RCC 7860 (cell line): ENCODE measurements around the gene TKTL1.
"Not testable (repeated sequence)": the region's sequence is repeated elsewhere in the genome, so short reads cannot be mapped to it uniquely, and the experiment has no call there.

Experiments
- DNase-seq: peaks from one replicate; pipeline ENCODE4 v3.0.0-alpha.2; 2015; ENCODE audit warnings: low spot score
- FAIRE-seq: peaks from 2 replicates; lab custom pipeline; 2012; peaks lifted over from hg19 to GRCh38; lab: Jason Lieb, UNC

The TKTL1 gene

DNA sequence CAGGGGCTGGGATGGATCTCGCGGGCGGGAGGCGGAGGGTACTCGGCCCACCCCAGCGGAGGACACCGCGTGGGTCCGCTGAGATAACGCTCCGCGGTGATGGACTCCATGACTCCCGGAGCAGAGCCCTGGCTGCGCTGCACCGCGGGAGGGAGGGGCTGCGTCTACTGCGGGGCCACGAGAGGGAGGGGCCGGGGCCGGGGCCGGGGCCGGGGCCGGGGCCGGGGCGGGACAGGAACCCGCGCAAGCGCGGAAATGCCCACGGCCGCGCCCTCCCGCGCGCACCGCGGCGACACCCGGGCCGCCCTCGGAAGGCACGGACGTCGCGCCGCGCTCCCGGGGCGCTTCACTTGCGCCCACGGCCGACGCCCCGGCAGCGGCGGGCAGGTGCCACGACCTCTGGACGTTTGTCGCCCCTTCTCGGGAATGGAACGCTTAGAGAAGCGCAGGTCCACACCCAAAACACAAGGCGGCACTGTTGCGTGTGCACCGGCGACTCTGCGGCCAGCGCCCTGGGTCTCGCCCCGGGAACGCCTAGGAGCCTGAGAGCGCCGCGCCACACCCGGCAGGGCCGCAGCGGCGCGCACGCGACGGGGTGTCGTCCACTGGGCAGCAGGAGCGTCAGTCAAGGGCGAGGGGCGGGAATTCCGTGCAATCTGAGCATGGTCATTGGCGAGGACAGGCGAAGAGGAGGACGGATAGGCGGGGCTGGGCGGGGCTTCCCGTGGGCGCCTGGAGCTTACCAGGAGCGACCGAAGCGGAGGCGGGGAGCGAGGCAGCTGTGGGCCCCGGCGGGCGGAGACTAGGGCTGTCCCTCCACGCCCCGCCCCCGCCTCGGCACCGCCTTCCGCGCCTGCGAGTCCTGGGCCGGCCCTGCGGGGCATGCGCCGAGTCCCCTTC is 46.1 kb downstream of the TKTL1 start:
- not testable (repeated sequence) for DNase-seq
- FAIRE-seq: peak; percentile 84

DNA sequence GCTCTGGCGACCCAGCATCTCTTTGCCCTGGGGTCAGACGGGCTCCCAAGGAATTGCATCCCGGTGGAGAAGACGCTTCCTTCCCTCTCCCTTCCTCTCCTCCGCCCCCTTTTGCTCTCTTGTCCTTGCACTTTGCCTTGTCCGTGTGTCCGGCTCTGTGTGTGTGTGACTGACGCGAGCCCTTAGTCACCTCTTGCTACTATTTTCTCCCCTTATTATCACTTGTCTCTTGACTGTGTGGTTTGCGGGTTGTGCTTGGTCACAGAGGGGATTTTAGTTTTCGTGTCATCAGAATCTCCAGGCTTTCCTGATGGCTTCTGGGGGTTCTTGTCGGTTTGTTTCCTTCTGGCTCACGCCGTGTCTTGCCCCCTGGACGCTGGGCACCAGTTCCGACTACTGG is 47.5 kb downstream of the TKTL1 start:
- DNase-seq: not testable (repeated sequence)

DNA sequence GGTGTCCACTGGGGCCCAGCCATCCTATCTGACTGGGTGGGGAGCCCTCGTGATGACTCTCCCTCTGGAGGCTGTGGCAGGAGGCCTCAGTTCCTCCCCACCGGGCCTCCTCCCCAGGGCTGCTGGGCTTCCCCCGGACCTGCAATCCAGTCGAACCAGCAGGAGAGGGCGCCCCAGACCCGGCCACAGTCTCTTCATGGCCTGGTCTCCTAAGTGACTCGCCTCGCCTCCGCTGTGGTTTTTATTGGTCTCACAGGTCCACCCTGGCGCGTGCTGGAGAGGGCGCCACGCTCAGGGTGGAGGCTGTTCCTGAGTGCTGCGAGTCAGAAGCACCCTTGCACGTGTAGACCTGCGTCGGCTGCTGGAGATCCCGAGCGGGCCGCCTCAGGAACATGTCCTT is 48.0 kb downstream of the TKTL1 start:
- not testable (repeated sequence) for FAIRE-seq, DNase-seq

More for the DNA sequence above, 47.5 kb downstream of the TKTL1 start:
- FAIRE-seq: peak; percentile 99

DNA sequence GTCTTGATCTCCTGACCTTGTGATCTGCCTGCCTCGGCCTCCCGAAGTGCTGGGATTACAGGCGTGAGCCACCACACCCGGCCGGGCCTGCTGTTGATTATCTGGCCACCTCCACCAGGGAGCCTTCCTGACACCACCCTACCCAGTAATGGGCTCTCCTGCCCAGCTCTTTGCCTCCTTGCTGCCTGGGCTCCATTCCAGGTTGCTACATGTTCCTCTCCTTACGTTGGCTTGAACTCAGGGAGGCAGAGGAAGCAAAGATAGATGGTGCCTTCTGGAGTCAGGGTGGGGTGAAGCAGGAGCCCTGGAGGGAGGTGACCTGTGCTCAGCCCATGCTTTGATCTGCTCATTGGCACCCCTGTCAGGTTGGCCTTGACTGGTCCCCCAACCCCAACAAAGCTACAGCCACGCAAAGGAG is 52.5 kb downstream of the TKTL1 start:
- DNase-seq (peak; percentile 37), FAIRE-seq (no peak)

DNA sequence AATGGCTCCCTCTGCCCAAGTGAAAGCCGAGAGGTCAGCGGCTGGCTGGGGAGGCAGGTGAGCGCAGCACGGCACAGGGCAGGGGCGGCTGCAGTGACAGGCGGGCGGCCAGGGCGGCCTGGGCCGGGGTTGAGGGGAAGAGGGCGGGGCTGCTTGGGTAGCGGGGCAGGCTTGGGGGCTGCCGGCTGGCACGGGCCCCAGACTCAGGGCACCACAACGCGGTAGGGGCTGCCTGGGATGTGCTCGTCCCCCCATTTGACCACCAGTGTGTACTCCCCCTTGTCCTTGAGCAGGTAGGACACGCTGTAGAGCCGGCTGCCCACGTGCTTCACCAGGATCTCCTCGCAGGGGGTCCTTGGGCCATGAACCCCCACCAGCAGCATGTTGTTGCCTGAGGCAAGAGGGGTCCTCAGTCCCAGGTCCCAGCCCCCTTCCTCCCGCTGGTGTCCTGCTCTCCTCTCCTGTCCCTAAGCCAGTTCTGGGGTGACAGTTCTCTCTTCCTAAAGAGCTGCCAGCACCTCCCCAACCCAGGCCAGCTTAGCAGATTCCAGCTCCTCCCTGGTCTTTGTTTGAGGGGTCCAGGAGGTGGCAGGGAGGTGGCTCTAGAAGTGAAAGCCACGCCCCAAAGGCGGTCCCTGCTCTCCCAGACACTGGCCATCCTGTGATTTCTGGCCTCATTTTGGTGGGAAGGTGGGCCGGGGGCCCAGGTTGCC is 53.2 kb downstream of the TKTL1 start:
- DNase-seq: no peak
- FAIRE-seq: no peak

DNA sequence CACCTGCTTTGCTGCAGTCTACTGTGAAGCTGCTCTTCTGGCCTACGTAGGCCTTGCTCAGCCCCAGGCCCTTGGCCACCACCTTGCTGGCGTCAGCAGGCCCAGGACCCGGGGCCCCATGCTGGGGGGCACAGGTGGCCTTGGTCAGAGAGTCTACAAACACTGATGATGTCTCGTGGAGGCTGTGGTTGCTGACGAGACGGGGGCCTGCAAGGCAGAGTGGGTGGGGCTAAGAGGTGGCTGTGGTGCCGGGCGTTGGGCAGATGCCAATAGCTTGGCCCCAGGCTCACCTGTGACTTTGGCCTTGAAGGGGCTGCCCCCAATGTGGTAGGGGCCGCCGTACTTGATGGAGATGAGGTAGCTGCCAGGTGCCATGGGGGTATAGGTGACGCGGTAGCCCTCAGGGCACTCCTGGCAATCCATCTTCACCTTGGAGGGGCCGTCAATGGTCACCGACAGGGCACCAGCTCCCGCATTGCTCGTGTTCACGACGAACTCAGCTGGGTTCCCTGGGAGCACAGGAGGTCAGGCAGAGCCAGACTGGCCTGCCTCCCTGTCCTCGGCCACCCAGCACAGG is 53.9 kb downstream of the TKTL1 start:
- no peak for FAIRE-seq
- no peak for DNase-seq

DNA sequence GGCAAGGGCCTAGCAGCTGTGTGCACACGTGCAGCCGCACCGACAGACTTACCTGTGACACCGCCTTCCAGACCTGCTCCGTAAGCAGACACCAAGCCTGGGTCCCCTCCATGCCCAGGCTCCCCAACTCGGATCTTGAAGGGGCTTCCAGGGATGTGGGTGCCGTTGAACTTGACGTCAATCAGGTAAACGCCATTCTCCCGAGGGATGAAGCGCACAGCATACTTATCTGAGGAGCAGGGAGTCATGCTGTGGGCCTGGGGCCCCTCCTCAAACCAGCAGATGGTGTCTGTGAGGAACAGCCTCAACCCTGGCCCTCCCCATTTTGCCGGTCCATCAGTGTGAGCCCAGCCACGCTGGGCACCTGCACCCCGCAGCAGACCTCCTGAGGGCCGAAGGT is 54.4 kb downstream of the TKTL1 start:
- DNase-seq (no peak), FAIRE-seq (no peak)

DNA sequence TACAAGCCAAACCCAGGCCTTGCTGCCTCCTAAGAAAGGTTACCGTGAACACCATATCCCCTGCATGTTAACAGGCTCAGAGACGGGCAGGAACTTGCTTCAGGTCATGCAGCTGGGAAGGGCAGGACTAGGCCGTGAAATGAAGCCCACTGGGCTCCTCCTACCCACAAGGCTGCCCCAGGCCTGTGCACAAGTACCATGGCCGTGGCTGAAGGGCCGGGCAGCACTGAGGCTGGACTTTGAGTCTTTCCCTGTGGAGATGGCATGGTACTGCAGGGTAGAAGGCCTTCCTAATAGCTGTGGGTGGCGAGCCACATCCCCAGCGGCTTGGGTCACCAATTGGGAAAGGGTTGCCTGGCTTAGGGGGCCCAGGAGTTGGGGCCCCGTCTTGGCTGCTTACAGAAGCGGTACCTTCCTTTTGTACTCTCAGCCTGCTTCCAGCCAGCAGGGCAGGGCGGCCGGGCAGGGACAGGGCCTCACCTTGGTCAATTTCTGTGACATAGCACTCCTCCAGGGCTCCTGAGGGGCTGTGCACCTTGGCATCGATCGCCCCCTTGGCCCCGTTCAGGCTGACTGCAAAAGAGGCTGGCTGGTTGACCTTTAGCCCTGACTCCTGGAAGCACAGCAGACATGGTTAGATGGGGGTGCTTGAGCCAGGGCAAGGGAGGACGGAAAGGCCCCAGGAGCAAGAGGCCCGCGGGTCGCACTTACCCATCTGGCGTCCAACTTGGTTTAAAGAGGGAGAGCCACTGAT is 55.0 kb downstream of the TKTL1 start:
- FAIRE-seq (no peak), DNase-seq (no peak)

DNA sequence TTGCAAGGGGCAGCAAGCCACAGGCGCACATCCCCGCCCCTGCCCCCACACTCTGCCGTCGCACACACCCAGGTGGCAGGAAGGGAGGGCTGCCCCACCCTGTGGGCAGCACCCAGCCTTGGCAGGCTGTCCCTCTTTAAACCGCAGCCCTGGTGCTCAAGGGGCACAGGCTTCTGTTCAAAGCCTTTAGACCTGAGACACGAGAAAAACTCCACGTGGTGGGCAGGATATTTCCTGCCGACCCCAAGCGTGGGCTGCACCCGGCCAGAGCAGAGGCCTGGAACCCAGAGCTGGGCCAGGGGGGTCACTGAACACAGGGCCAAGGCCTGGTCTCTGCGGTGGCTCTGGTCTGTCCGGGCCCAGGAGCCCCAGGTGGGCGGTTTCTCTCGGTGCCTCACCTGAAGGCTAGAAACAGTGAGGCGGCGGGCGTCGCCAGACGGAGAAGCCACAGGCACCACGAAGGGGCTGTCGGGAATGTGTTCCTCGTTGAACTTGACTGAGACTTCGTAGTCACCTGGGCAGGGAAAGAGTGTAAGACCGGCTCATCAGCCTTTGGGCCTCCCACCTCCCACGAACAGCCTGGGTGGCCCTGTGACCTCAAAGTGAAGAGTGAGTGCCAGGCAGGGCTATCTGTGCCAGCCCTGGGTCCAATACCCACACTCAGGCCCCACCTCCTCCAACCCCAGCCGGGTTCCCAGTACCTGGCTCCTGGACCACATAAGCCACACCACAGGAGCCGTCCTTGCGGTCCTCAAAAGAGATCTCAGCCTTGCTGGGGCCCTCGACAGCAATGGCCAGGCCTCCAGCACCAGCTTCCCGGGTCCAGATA is 55.8 kb downstream of the TKTL1 start:
- DNase-seq (no peak), FAIRE-seq (no peak)

DNA sequence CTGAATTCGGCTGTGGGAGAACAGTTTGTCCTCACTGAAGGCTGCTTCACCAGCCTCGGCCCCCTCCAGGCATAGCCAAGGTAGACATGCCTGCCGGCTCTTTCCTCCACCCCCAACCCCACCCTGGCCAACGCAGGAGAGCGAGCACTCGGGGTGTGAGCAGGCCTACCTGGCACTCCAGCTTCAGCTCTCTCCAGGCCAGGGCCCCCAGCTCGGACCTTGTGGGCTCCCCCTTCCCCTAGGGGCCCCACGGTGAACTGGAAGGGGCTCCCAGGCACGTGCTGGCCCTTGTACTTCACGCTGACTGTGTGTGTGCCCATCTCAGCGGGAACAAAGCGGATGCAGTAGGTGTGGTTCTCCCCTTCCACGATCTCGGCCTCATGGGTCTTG is 56.4 kb downstream of the TKTL1 start:
- DNase-seq (no peak), FAIRE-seq (no peak)

DNA sequence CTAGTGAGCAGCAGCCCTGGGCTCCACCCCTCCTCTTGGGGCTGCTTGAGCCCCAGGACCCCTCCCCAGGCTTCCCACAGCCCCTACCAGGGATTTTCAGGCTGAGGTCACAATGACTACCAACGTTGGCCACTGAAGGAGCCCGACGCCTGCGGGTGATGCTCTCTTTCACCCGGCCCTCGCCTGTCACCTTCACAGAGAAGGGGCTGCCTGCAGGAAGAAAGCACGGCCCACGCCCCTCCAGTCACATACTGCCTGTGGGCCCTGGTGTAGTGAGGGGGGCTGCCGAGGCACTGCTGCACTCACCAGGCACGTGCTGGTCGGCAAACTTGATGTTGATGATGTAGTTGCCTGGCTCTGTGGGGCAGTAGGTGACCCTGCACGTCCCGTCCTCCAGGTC is 56.9 kb downstream of the TKTL1 start:
- DNase-seq (no peak), FAIRE-seq (no peak)

DNA sequence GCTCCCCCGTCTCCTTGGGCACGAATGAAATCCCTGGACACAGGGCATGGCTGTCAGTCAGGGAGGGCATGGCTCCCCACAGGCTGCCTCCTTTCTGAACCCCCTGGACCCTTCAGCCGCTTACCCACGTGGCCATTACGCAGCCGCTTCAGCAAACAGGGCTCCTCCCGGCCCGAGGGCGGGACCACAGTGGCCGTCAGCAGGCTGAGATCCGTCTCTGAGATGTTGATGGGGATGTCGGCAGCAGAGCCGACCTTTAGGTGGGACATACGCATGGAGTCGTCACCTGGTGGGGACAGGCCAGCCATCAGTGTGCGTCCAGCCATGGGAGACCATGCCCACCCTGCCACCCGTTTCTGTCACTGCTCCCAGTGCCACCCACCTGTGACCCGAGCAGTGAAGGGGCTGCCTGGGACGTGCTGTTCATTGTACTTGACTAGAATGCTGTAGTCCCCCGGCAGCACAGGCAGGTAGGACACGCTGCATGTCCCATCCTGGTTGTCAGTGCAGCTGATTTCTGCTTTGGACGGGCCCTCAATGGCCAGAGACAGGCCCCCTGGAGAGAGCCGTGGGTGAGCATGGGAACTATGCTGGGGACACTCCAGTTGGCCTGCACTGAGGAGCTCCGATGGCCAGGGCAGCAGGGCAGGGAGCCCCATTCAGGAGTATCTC is 57.7 kb downstream of the TKTL1 start:
- DNase-seq (no peak), FAIRE-seq (no peak)

DNA sequence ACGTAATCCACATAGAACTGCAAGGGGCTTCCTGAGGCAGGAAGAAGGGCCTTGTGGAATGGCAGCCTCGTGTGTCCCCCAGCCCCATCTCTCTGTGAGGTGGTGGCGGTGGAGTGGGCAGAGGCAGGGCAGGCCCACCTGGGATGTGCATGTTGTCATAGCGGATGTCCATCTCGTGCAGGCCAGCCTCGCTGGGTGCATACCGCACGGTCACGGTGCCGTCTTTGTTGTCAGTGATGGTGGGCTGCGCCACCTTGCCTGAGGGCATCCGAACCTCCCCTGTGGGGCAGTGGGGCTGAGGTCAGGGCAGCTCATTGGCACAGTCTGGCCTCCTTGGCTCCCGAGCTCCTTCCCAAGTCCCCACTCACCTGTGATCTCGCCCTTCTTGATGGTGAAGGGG is 58.4 kb downstream of the TKTL1 start:
- FAIRE-seq: no peak
- no peak for DNase-seq

DNA sequence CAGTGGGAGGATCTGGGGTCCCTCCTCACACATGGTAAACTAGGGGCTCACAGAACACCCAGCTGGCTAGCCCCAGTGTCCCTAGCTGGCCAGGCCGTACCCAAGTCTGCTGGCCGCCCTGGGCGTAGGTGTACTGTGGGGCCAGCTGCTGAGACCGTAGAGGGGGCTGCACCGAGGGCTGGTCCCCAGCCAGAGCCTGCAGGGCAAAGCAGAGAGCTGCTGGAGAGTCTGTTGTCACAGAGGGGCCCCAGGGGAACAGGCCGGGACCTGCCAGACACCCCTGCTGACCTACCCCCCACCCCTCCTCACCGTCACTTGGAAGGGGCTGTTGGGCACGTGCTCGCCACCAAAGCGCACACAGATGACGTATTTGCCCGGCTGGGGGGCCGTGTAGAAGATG is 58.9 kb downstream of the TKTL1 start:
- DNase-seq (no peak), FAIRE-seq (no peak)

DNA sequence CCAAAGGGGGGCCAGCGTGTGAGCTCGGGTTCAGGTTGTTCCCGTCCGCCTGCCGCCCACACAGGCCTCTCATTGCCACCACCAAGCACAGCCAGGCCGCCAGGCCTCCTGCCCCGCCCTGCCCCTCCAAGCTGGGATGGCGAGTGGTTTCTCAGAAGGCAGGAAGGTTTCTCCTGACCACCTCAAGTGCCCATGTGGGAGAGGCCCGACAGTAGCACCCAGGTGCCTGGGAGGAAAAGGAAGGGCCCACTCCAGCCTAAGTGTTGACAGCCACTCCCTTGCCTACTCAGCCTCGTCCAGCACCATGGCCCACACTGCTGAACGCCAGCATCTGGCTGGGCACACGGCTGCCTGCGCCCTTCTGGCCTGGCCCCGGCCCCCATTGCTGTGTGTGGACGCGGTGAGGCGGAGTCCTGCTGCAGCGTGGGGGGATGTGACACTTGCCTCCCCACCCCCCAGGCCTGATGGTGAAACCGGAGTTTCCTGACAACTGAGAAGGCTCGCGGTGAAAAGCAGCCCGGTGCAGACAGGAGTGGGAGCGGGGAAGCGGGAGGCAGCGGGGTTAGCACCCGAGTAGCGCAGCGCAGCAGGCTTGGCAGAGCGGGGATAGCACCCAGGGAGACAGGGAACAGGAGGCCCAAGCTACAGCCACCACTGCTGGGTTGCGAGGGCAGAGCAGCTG is 59.6 kb downstream of the TKTL1 start:
- DNase-seq (no peak), FAIRE-seq (no peak)

DNA sequence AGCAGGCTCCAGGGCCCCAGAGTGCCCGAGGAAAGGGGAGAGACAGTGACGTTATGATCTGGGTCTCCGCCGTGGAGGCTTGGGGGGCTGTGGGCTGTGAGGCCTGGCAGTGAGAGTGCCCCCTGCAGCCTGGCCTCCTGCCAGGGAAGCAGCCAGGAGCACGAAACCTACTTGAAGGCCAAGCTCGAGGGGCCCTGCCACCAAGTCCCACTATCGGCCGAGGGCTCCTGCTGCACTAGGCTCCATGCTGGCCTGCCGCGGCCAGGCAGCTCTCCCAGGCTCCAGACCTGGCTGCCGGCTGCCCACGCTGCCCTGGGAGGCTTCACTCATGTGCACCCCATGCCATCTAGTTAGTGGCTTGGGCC is 60.2 kb downstream of the TKTL1 start:
- FAIRE-seq (no peak), DNase-seq (no peak)

DNA sequence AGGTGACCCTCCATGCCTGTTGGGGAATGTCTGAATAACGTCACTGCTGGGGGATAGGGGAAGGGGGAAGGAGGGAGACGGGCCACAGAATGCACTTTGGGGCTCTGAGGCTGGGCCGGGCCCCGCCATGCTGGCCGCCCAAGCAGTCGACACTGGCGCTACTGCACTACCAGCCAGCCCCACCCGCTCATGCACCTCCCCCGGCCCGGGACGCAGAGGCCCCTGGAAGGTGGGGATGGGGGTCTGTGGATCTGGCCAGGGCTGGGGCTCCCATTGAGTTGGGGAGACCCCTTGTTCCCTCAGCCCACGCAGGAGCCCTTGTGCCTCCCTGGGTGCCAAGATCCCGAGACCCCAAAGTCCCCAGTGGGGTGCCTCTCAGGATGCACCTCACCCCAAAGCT is 61.0 kb downstream of the TKTL1 start:
- FAIRE-seq: no peak
- no peak for DNase-seq

DNA sequence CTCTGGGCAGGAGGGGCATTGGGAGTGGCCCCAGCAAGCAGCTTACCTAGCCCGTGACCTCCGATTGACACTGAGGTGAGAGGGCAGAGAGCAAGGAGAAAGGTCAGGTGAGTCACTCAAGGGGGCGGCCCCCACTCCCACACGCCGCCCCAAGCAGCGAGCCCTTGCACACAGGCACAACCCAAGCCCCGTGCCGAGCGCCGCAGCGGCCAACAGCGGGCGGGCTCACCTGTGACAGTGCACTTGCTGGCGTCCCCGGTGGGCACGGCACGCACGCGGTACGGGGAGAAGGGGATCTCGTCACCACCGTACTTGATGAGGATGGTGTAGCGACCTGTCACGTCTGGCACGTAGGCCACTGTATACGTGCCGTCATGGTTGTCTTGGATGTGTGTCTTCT is 61.6 kb downstream of the TKTL1 start:
- DNase-seq (no peak), FAIRE-seq (no peak)

DNA sequence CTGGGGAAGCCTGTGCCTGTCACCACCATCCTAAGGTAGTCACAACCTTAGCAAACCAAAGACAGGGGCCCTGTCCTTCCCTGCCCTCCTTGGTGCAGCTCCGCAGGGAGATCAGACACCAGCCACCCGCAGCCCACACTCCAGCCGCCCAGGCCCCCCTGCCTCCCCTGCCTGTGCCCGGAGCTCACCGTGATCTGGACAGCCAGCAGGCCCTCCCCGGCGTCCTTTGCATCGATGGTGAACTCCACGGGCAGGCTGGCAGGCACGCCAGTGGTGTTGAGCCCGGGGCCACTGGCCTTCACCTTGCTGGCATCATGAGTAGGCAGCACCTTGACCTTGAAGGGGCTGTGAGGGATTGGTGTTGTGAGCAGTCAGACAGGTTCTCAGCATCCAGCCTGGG is 62.4 kb downstream of the TKTL1 start:
- DNase-seq: no peak
- no peak for FAIRE-seq
